Vagina (tissue), 2 donors: ENCODE data around the gene ZNF771. TPM values are rescaled to one million over a fixed set of nuclear protein-coding genes. Genes with fewer than 3 reads are reported as not detected.

Source experiments
- DNase-seq, 2 donors: peaks; one replicate each; pipeline ENCODE4 v3.0.0-alpha.2; 2017; ENCODE audit errors: extremely low spot score in 2 of 2
- H3K27ac ChIP-seq: fragments of 200-600 bp; sonication (generic); one replicate; pipeline ENCODE4 v1.5.1; 2019
- H3K27me3 ChIP-seq: fragments of 200-600 bp; sonication (generic); one replicate; pipeline ENCODE4 v1.5.1; 2019
- H3K36me3 ChIP-seq, 2 donors: fragments of 200-600 bp; sonication (generic); one replicate each; pipeline ENCODE4 v1.5.1; 2017 to 2019
- H3K4me1 ChIP-seq: fragments of 200-600 bp; sonication (generic); one replicate; pipeline ENCODE4 v1.5.1; 2019
- H3K4me3 ChIP-seq, 2 donors: fragments of 200-600 bp; sonication (generic); 1 replicate in 1 of 2; 2 replicates in 1 of 2; pipeline ENCODE4 v1.5.1; 2016 to 2019
- H3K9me3 ChIP-seq: fragments of 200-600 bp; sonication (generic); one replicate; pipeline ENCODE4 v1.5.1; 2019
- CTCF ChIP-seq, 3 experiments: fragments of 450-650 bp in 2 of 3; fragments of 200-600 bp in 1 of 3; sonication (generic) in 1 of 3; IDR thresholded peaks; one replicate each; pipeline ENCODE4 v1.5.1; 2017 to 2019; ENCODE audit warnings: antibody characterized with exemption in 3 of 3, mild to moderate bottlenecking in 2 of 3, moderate library complexity in 2 of 3
- POLR2A ChIP-seq, 2 donors: fragments of 450-650 bp; IDR thresholded peaks; one replicate each; pipeline ENCODE4 v1.6.1; 2017; ENCODE audit warnings: antibody characterized with exemption in 2 of 2, mild to moderate bottlenecking in 2 of 2, moderate library complexity in 2 of 2
- POLR2AphosphoS5 ChIP-seq, 2 donors: sonication (generic); formaldehyde crosslinking; IDR thresholded peaks; one replicate each; pipeline ENCODE4 v1.9.0; 2017; ENCODE audit warnings: antibody characterized with exemption in 2 of 2, mild to moderate bottlenecking in 2 of 2, low read depth in 1 of 2; ENCODE audit not compliant: insufficient read depth in 1 of 2
- intact Hi-C: fragments of 100-400 bp; cut with DNase I; formaldehyde crosslinking; loops from one replicate; pipeline ENCODE4 v1.15.1; 2023
- total RNA-seq: library from RNA; depleted of rRNA; stranded (reverse); fragments of >200 nt; gene quantifications from one replicate; pipeline ENCODE4 v1.2.3, GENCODE V29; 2016

ZNF771 gene
- total RNA-seq, 1 donor from 2014 or later: 42.7 TPM

GRCh38 chr16:30370456-30371247, 36.8 kb upstream of the ZNF771 start, which contains the start of gene TBC1D10B:
Gene TBC1D10B (minus strand): TSS chr16:30370494. CDS start chr16:30370183, 311 bp downstream.
- no peaks in the 10 kb centered on the region for H3K9me3 ChIP-seq
- TF ChIP-seq CTCF (IDR thresholded peaks at IDR 0.05) (no peak), POLR2AphosphoS5 (IDR thresholded peaks at IDR 0.05; ENCODE audit: insufficient read depth in 1 of 2, low read depth in 1 of 2) (peak; percentile 70 to 95)
- peaks cover 45% of the 10 kb centered on the region for H3K4me1 ChIP-seq
- H3K4me3 ChIP-seq: peak within 1 kb of the TSS; percentile 92 to 93
- peak within 1 kb of the TSS; percentile 91 for H3K27ac ChIP-seq
- no peaks in the 10 kb centered on the region for H3K27me3 ChIP-seq
- peak; percentile 100 for DNase-seq
- H3K36me3 ChIP-seq: no peaks in the 10 kb centered on the region
- intact Hi-C loops: loop anchor here (10.0 kb wide), 1 partner anchor 1504 kb away; the partner anchor contains the start of gene ZNF267

GRCh38 chr16:30371248-30371816, 36.1 kb upstream of the ZNF771 start:
- no peak for TF ChIP-seq CTCF (IDR thresholded peaks at IDR 0.05)
- TF ChIP-seq POLR2AphosphoS5 (IDR thresholded peaks at IDR 0.05; ENCODE audit: insufficient read depth in 1 of 2, low read depth in 1 of 2): no peak
- TF ChIP-seq POLR2A (IDR thresholded peaks at IDR 0.05): no peak
- no peak for DNase-seq
- H3K27ac ChIP-seq: peak overlapping the region; percentile 91
- intact Hi-C loops: loop anchor here (10.0 kb wide), 1 partner anchor 1503 kb away; the partner anchor contains the start of gene ZNF267
- H3K27me3 ChIP-seq: no peaks in the 10 kb centered on the region
- no peaks in the 10 kb centered on the region for H3K36me3 ChIP-seq
- H3K4me3 ChIP-seq: peak overlapping the region; percentile 52 to 62
- no peaks in the 10 kb centered on the region for H3K9me3 ChIP-seq
- H3K4me1 ChIP-seq: peaks cover 38% of the 10 kb centered on the region

DNA sequence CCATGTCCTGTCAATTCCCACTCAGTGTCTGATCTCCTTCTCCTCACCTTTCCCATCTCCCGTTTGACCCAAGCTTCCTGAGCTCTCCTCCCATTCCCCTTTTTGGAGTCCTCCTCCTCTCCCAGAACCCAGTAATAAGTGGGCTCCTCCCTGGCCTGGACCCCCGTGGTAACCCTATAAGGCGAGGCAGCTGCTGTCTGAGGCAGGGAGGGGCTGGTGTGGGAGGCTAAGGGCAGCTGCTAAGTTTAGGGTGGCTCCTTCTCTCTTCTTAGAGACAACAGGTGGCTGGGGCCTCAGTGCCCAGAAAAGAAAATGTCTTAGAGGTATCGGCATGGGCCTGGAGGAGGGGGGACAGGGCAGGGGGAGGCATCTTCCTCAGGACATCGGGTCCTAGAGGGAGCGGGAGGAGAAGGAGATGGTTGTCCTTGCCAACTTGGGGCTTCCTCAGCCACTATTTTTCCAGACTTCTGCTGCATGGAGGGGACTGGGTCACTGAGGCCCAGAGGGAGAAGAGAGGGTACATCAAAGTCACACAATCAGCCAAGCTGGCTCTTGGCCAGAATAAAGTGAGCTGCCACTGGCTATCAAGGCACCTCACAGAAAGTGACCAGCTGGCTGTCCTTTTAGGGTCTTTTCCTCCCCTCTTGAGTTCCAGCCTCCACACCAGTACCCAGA, 35.2 kb upstream of the ZNF771 start:
- H3K27ac ChIP-seq: no peak overlapping the region
- TF ChIP-seq POLR2A (IDR thresholded peaks at IDR 0.05) (no peak), CTCF (IDR thresholded peaks at IDR 0.05) (no peak), POLR2AphosphoS5 (IDR thresholded peaks at IDR 0.05; ENCODE audit: insufficient read depth in 1 of 2, low read depth in 1 of 2) (no peak)
- H3K36me3 ChIP-seq: no peaks in the 10 kb centered on the region
- H3K4me1 ChIP-seq: peaks cover 38% of the 10 kb centered on the region
- no peak for DNase-seq
- H3K9me3 ChIP-seq: no peaks in the 10 kb centered on the region
- H3K4me3 ChIP-seq: no peak overlapping the region
- intact Hi-C loops: loop anchor here (10.0 kb wide), 1 partner anchor 1503 kb away; the partner anchor contains the start of gene ZNF267
- no peaks in the 10 kb centered on the region for H3K27me3 ChIP-seq

DNA sequence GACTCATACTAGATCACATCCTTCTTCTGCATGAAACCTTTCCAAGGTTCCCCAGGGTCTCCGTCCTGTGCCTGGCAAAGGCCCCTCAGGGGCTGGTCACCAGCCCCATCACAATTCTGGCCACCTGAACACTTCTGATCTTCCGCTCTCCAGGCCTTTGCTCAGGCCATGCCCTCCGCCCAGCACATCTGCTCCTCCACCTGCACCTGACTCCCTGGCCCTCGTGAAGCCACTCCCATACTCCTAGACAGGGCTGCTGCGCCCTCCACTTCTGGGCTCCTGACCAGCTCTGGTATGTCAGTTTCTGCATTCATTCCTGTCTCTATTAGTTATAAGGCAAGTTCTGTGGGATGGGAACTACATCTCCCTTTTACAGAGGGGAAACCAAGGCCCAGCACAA, 34.7 kb upstream of the ZNF771 start:
- intact Hi-C loops: loop anchor here (10.0 kb wide), 1 partner anchor 1502 kb away; the partner anchor contains the start of gene ZNF267
- H3K4me1 ChIP-seq: peaks cover 38% of the 10 kb centered on the region
- H3K4me3 ChIP-seq: no peak overlapping the region
- H3K27me3 ChIP-seq: no peaks in the 10 kb centered on the region
- H3K27ac ChIP-seq: no peak overlapping the region
- H3K36me3 ChIP-seq: no peaks in the 10 kb centered on the region
- no peaks in the 10 kb centered on the region for H3K9me3 ChIP-seq
- no peak for DNase-seq
- TF ChIP-seq CTCF (IDR thresholded peaks at IDR 0.05): no peak
- TF ChIP-seq POLR2AphosphoS5 (IDR thresholded peaks at IDR 0.05; ENCODE audit: insufficient read depth in 1 of 2, low read depth in 1 of 2): no peak
- TF ChIP-seq POLR2A (IDR thresholded peaks at IDR 0.05): no peak
